Glutamatergic neuron (in vitro differentiated cells): ENCODE data around the gene HOXB3. TPM values are rescaled to one million over a fixed set of nuclear protein-coding genes. Genes with fewer than 3 reads are reported as not detected.

Experiments
- DNase-seq: peaks from one replicate; pipeline ENCODE4 v3.0.0; 2022
- H3K27ac Mint-ChIP-seq: one replicate; pipeline ENCODE4 v1.8.0; 2020; ENCODE audit warnings: mild to moderate bottlenecking, mixed read lengths, inconsistent platforms; ENCODE audit not compliant: unreplicated experiment
- H3K27me3 Mint-ChIP-seq: one replicate; pipeline ENCODE4 v1.8.0; 2020; ENCODE audit warnings: mild to moderate bottlenecking, moderate library complexity, mixed read lengths, inconsistent platforms; ENCODE audit not compliant: unreplicated experiment
- H3K36me3 Mint-ChIP-seq: one replicate; pipeline ENCODE4 v1.8.0; 2020; ENCODE audit warnings: mild to moderate bottlenecking, mixed read lengths, inconsistent platforms; ENCODE audit not compliant: unreplicated experiment
- H3K4me1 Mint-ChIP-seq: one replicate; pipeline ENCODE4 v1.8.0; 2020; ENCODE audit warnings: mild to moderate bottlenecking, low read depth, mixed read lengths, inconsistent platforms; ENCODE audit not compliant: unreplicated experiment
- H3K4me3 Mint-ChIP-seq: one replicate; pipeline ENCODE4 v1.8.0; 2020; ENCODE audit warnings: mild to moderate bottlenecking, mixed read lengths, inconsistent platforms; ENCODE audit not compliant: unreplicated experiment
- H3K9me3 Mint-ChIP-seq: one replicate; pipeline ENCODE4 v1.8.0; 2020; ENCODE audit warnings: mild to moderate bottlenecking, moderate library complexity, mixed read lengths, inconsistent platforms; ENCODE audit not compliant: unreplicated experiment
- total RNA-seq: library from RNA; stranded (reverse); fragmentation: NEBNext Ultra II Directional; extraction: Animal tissue kit (Norgen Biotek cat#: 25700); gene quantifications from one replicate; pipeline ENCODE4 v1.2.1, GENCODE V29; 2021; ENCODE audit not compliant: unreplicated experiment
- TF ChIP-seq, protein P1 (sequence below): fragments of 200-600 bp; sonication (generic); IDR thresholded peaks from one replicate; pipeline ENCODE4 v1.5.0; 2021; ENCODE audit not compliant: partially characterized antibody, unreplicated experiment

Gene HOXB3
- total RNA-seq, 1 donor from 2014 or later: not detected

DNA sequence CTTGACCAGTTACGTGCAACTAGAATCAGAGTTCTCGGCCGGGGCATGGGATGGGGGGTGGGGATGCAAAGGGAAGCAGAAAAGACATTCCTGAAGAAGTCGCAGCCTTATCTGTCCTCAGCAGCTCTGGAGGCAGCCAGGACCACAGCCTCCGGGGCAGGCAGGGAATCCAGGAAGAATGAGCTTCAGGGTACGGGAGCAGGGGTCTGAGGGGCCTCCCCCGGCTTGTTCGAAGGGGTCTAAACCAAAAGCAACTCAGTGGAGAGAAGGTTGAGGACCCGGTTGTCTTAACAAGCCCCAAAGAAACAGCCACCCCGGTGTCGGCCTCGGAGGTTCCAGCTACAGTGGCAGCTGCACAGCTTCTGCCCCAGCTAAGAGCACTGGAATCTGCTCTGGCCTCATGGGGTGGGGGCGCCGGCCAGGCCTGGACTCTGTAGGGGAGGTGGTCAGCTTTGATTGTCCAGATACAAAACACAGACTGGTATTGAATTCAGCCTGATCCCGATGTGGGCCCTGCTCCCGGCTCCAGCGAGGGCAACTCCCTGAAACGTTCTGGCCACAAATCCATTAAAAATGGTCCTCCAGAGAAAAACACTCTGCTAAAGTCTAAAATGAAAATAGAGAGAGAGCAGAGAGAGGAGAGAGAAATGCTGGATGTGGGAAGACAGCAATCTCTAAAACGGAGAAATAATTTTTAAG lies 19.6 kb downstream of the HOXB3 start:
- Mint-ChIP-seq H3K4me3 (no peak overlapping the region), H3K27me3 (peaks cover 37% of the 10 kb centered on the region), H3K9me3 (peaks cover 7% of the 10 kb centered on the region), H3K36me3 (no peaks in the 10 kb centered on the region), H3K4me1 (no peaks in the 10 kb centered on the region), H3K27ac (no peak overlapping the region)
- no peak for DNase-seq
- TF ChIP-seq, protein P1, sequence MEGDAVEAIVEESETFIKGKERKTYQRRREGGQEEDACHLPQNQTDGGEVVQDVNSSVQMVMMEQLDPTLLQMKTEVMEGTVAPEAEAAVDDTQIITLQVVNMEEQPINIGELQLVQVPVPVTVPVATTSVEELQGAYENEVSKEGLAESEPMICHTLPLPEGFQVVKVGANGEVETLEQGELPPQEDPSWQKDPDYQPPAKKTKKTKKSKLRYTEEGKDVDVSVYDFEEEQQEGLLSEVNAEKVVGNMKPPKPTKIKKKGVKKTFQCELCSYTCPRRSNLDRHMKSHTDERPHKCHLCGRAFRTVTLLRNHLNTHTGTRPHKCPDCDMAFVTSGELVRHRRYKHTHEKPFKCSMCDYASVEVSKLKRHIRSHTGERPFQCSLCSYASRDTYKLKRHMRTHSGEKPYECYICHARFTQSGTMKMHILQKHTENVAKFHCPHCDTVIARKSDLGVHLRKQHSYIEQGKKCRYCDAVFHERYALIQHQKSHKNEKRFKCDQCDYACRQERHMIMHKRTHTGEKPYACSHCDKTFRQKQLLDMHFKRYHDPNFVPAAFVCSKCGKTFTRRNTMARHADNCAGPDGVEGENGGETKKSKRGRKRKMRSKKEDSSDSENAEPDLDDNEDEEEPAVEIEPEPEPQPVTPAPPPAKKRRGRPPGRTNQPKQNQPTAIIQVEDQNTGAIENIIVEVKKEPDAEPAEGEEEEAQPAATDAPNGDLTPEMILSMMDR: no peak

DNA sequence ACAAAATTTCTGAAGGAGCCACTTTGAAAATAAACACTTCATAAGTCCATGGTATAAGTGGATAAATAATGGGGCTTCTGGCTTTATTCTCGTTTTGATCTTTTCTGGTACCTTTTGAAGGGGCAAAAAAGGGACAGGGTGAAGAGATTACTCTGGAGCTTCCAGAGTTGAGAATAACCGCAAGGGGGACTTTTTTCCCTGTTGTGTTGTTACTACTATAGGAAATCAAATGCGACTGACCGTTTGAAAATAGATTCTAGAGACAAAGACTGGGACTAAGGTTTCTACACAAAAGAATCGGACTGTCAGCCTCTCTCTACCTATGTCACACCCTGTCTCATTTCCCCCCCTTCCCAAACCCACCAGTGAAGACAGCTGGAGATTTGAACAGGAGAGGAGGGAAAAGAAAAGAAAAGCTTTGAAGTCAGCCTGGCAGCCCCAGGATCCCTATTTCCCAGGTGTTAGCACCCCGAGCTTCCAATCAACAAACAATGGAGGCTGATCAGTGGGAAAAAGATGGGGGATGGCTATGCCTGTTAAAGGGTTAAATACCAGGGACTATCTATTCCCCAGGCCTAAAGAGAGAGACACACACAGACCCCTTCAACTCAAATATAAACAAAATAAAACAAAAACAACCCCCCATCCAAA lies 20.2 kb downstream of the HOXB3 start:
- TF ChIP-seq, protein P1: no peak
- DNase-seq: no peak
- Mint-ChIP-seq H3K36me3 (no peaks in the 10 kb centered on the region), H3K27me3 (peaks cover 35% of the 10 kb centered on the region), H3K27ac (no peak overlapping the region), H3K4me3 (no peak overlapping the region), H3K9me3 (peaks cover 7% of the 10 kb centered on the region), H3K4me1 (no peaks in the 10 kb centered on the region)

DNA sequence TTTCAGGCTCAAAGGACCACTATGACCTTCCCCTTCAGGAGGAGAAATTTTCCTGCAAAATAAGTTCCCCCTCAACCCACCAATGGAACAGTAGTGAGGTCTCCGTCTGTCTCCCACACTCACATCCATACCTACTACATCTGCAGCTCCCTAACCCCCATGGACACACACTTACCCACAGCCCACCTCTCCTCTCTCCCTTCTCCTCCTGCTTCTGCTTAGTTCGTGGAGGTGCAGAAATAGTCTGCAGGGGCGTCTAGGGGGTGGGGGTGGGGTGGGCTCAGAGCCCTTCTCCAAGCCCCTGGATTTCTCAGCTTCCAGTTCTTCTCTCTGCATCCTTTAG lies 20.8 kb downstream of the HOXB3 start:
- DNase-seq: no peak
- H3K4me3 Mint-ChIP-seq: no peak overlapping the region
- H3K4me1 Mint-ChIP-seq: no peaks in the 10 kb centered on the region
- H3K9me3 Mint-ChIP-seq: peaks cover 6% of the 10 kb centered on the region
- H3K27ac Mint-ChIP-seq: no peak overlapping the region
- TF ChIP-seq, protein P1: no peak
- no peaks in the 10 kb centered on the region for H3K36me3 Mint-ChIP-seq
- peaks cover 29% of the 10 kb centered on the region for H3K27me3 Mint-ChIP-seq

DNA sequence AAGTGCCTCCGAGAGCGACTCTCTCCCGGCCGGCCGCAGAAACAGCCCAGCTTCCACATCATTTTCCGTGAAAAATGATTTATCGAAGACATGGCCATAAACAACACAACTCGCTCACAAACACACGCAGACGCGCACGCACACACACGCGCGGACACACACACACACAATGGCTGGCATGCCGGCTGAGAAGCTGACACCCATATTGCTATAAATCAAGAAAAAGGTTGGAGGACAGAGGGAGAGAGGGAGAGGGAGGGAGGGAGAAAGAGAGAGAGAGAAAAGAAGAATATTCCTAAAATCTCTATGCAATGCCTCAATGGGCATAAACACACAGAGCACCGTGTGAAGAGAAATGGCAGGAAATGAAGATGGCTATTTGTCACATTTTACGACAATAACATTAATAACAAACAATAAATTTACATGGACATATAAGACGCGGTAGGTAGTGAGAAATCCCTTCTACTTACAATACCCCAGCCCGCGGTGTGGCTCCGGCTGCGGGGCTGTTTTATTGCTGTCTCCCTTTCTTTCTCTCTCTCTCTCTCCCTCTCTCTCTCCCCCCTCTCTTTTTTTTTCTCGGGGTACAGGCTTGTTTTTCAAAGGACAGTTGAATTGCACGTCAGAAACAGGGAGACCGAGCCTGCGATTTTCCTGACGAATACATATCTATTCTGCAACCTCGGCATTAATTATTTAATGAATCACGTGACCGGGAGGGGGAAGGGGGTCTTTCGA lies 21.4 kb downstream of the HOXB3 start:
- peaks cover 28% of the 10 kb centered on the region for H3K27me3 Mint-ChIP-seq
- H3K4me3 Mint-ChIP-seq: no peak overlapping the region
- no peak for DNase-seq
- no peaks in the 10 kb centered on the region for H3K36me3 Mint-ChIP-seq
- peaks cover 2% of the 10 kb centered on the region for H3K4me1 Mint-ChIP-seq
- TF ChIP-seq, protein P1: no peak
- no peak overlapping the region for H3K27ac Mint-ChIP-seq
- H3K9me3 Mint-ChIP-seq: peaks cover 6% of the 10 kb centered on the region
